K562 (cell line): ENCODE results near the gene PLCB4. TPM values are rescaled to one million over a fixed set of nuclear protein-coding genes. Genes with fewer than 3 reads are reported as not detected.

Experiments used
- ATAC-seq: fragments of 200-7000 bp; cut with Tn5 transposase; 3 replicates; pipeline ENCODE4 v1.9.1; 2020; ENCODE audit warnings: moderate library complexity
- BruUV-seq: library from RNA; stranded (reverse); fragments of 400-500 nt; replicated peaks from 2 replicates; lab custom pipeline; 2021; lab: Mats Ljungman, UMichigan
- CTCF ChIA-PET: fragments of 300-600 bp; formaldehyde crosslinking; extraction: SDS; loops from one replicate; lab custom pipeline; 2021; ENCODE audit warnings: low intra/inter-chr PET ratio; lab: Yijun Ruan, JAX
- POLR2A ChIA-PET: fragments of 300-600, 350-650 bp; sonication (Branson Sonifier 250); formaldehyde crosslinking; extraction: SDS; loops from one replicate; lab custom pipeline; 2021; ENCODE audit warnings: antibody characterized with exemption, inconsistent platforms; lab: Yijun Ruan, JAX
- DNase-seq, 4 experiments: peaks; one replicate each; pipeline versions ENCODE4 v3.0.0 to v3.0.0-alpha.2; 2011 to 2018; ENCODE audit warnings: low spot score in 3 of 4, mixed read lengths in 3 of 4; ENCODE audit errors: extremely low read depth in 1 of 4
- FAIRE-seq: peaks from 2 replicates; lab custom pipeline; 2011; peaks lifted over from hg19 to GRCh38; lab: Jason Lieb, UNC
- H2AFZ ChIP-seq: 2 replicates; pipeline ENCODE4 v1.6.0; 2011; ENCODE audit warnings: low read depth, low read length, control low read depth, inconsistent platforms
- H3K27ac ChIP-seq: fragments of 200-600 bp; 3 replicates; pipeline ENCODE4 v1.8.0; 2011; ENCODE audit warnings: low read depth, mild to moderate bottlenecking, control low read depth, inconsistent platforms, low read length, moderate library complexity, mixed read lengths; ENCODE audit errors: extremely low read depth
- H3K27me3 ChIP-seq, 2 experiments: fragments of 300-600 bp in 1 of 2; 2 replicates in 1 of 2; 3 replicates in 1 of 2; pipeline versions ENCODE4 v1.6.0 to v1.8.0; 2011; ENCODE audit warnings: inconsistent platforms in 2 of 2, low read length in 2 of 2, mild to moderate bottlenecking in 1 of 2, mixed read lengths in 1 of 2, moderate library complexity in 1 of 2; ENCODE audit not compliant: control insufficient read depth in 2 of 2, insufficient read depth in 2 of 2
- H3K36me3 ChIP-seq: fragments of 300-600 bp; 3 replicates; pipeline ENCODE4 v1.8.0; 2011; ENCODE audit warnings: mild to moderate bottlenecking, low read length, inconsistent platforms; ENCODE audit not compliant: control insufficient read depth, insufficient read depth
- H3K4me1 ChIP-seq, 2 experiments: fragments of 200-600 bp in 1 of 2; replicated peaks in 1 of 2; 2 replicates in 1 of 2; 3 replicates in 1 of 2; pipeline versions ENCODE4 v1.5.1 to v1.8.0; 2011; ENCODE audit warnings: inconsistent platforms in 2 of 2, low read length in 2 of 2, mild to moderate bottlenecking in 1 of 2, mixed read lengths in 1 of 2, moderate library complexity in 1 of 2; ENCODE audit not compliant: control insufficient read depth in 2 of 2, insufficient read depth in 2 of 2
- H3K4me2 ChIP-seq: 2 replicates; pipeline ENCODE4 v1.6.1; 2011; ENCODE audit warnings: low read length, control low read depth, inconsistent platforms, mixed read lengths; ENCODE audit not compliant: insufficient read depth
- H3K4me3 ChIP-seq: fragments of 200-600 bp; sonication (generic), shearing (Covaris generic); 2 replicates; pipeline ENCODE4 v1.5.1; 2016; ENCODE audit warnings: control low read depth, inconsistent platforms
- H3K79me2 ChIP-seq: fragments of 200-600 bp; 3 replicates; pipeline ENCODE4 v1.8.0; 2011; ENCODE audit warnings: low read length, inconsistent platforms; ENCODE audit not compliant: control insufficient read depth, insufficient read depth
- H3K9ac ChIP-seq, 2 experiments: 2 replicates each; pipeline versions ENCODE4 v1.6.0 to v1.6.1; 2011; ENCODE audit warnings: low read depth in 2 of 2, low read length in 2 of 2, control low read depth in 1 of 2, inconsistent platforms in 1 of 2, mild to moderate bottlenecking in 1 of 2, mixed read lengths in 1 of 2; ENCODE audit not compliant: insufficient read depth in 1 of 2
- H3K9me1 ChIP-seq: one replicate; pipeline ENCODE4 v1.6.0; 2011; ENCODE audit warnings: inconsistent platforms, mild to moderate bottlenecking, low read length, moderate library complexity; ENCODE audit not compliant: control insufficient read depth, insufficient read depth
- H3K9me3 ChIP-seq: replicated peaks from 2 replicates; pipeline ENCODE4 v1.5.1; 2011; ENCODE audit warnings: low read depth, low read length, inconsistent platforms; ENCODE audit not compliant: control insufficient read depth, insufficient read depth
- H4K20me1 ChIP-seq: replicated peaks from 2 replicates; pipeline ENCODE4 v1.6.1; 2011; ENCODE audit warnings: low read length, inconsistent platforms, mixed read lengths; ENCODE audit not compliant: control insufficient read depth, insufficient read depth
- ADNP ChIP-seq: fragments of 200-800 bp; sonication (Bioruptor generic); IDR thresholded peaks from 2 replicates; pipeline ENCODE4 v1.6.1; 2016; ENCODE audit warnings: missing genetic modification characterization, missing compliant biosample characterization
- CBX8 ChIP-seq: fragments of 200-600 bp; sonication (generic); IDR thresholded peaks from 2 replicates; pipeline ENCODE4 v1.6.1; 2012; ENCODE audit warnings: borderline replicate concordance, mixed run types, low read depth, mild to moderate bottlenecking, moderate library complexity, mixed read lengths, low read length, control low read depth, inconsistent platforms; ENCODE audit not compliant: poor library complexity, severe bottlenecking; ENCODE audit errors: extremely low read depth
- HMBOX1 ChIP-seq: sonication (generic); IDR thresholded peaks from 2 replicates; pipeline ENCODE4 v1.6.1; 2016
- NFRKB ChIP-seq: fragments of 450-650 bp; IDR thresholded peaks from 2 replicates; pipeline ENCODE4 v1.6.1; 2016; ENCODE audit warnings: low read depth
- SREBF1 ChIP-seq: fragments of 150-350 bp; IDR thresholded peaks from 2 replicates; pipeline ENCODE4 v1.6.1; 2014; ENCODE audit warnings: antibody characterized with exemption, low read depth, low read length, borderline replicate concordance
- TEAD1 ChIP-seq, 2 experiments: fragments of 450-650 bp in 1 of 2; sonication (generic) in 1 of 2; formaldehyde crosslinking; IDR thresholded peaks; 2 replicates each; pipeline versions ENCODE4 v1.4.0 to v1.8.0; 2020 to 2022; ENCODE audit warnings: mild to moderate bottlenecking in 2 of 2, missing genetic modification reagents in 1 of 2
- ZNF165 ChIP-seq: fragments of 250-450 bp; sonication (Bioruptor Pico); IDR thresholded peaks from 2 replicates; pipeline ENCODE4 v1.4.0; 2020; ENCODE audit warnings: borderline replicate concordance
- ZNF507 ChIP-seq: conservative IDR thresholded peaks from 2 replicates; pipeline ENCODE4 v1.6.1; 2017; ENCODE audit warnings: missing genetic modification characterization, missing compliant biosample characterization
- WGBS: fragments of 100-300 bp; shearing (Covaris generic); methylation state at CpG from one replicate; pipeline ENCODE4 v1.1.6; 2016; ENCODE audit warnings: low coverage, mixed read lengths; ENCODE audit not compliant: insufficient coverage; ENCODE audit errors: missing lambda C conversion rate; 5-methylcytosine and 5-hydroxymethylcytosine counted together
- in situ Hi-C: fragments of 300-500 bp; cut with MboI; formaldehyde crosslinking; loops from 4 replicates; pipeline ENCODE4 v1.15.0; 2018; ENCODE audit warnings: inconsistent platforms, mixed read lengths
- intact Hi-C: fragments of 100-400 bp; cut with micrococcal nuclease; formaldehyde crosslinking; loops from 2 replicates; pipeline ENCODE4 v1.14.2; 2022
- polyA plus RNA-seq, 8 experiments: library from polyadenylated mRNA; depleted of rRNA in 4 of 8; stranded (reverse) in 5 of 8; unstranded in 3 of 8; fragments of >200 nt; fragmentation: Nextera tagmentation in 2 of 8; fragmentation: Illumina TruSeq in 1 of 8; extraction: Ambion mirVana in 2 of 8; extraction: Trizol in 1 of 8; gene quantifications; 2 replicates each; pipeline versions ENCODE4 v1.2.1 to v1.2.3, GENCODE V29; 2011 to 2014; ENCODE audit warnings: inconsistent platforms in 1 of 8, missing spikeins in 1 of 8
- total RNA-seq, 7 experiments: library from RNA; depleted of rRNA in 6 of 7; stranded (reverse); fragments of >200 nt in 6 of 7; fragmentation: Illumina TruSeq in 2 of 7; extraction: Trizol in 2 of 7; gene quantifications; 2 replicates each; pipeline versions ENCODE4 v1.2.1 to v1.2.3, GENCODE V29; 2011 to 2021; ENCODE audit warnings: low replicate concordance in 1 of 7
- TF ChIP-seq, protein P1 (sequence below): fragments of 250-450 bp; sonication (Bioruptor Pico); IDR thresholded peaks from 2 replicates; pipeline ENCODE4 v1.8.0; 2021; ENCODE audit warnings: borderline replicate concordance, mild to moderate bottlenecking, moderate library complexity; ENCODE audit not compliant: poor library complexity, severe bottlenecking

Gene PLCB4
- total and polyA plus RNA-seq, 9 of the 15 experiments (the other 6 are each of a cell fraction or from before 2014, with no cell fraction given): 0.20 to 2.9 (median 0.52) TPM

GRCh38 chr20:9179867-9180266, 111.0 kb downstream of the PLCB4 start:
- POLR2A ChIA-PET: no interaction called here
- no TSS peak for BruUV-seq
- H3K4me1 ChIP-seq: no peaks in the 10 kb centered on the region
- H3K27ac ChIP-seq: no peak overlapping the region
- no peaks in the 10 kb centered on the region for H3K9me1 ChIP-seq
- in situ Hi-C loops (no loop called here), intact Hi-C loops (no loop called here)
- no peaks in the 10 kb centered on the region for H3K79me2 ChIP-seq
- H3K9ac ChIP-seq: no peak overlapping the region
- CTCF ChIA-PET: no interaction called here
- H3K36me3 ChIP-seq: no peaks in the 10 kb centered on the region
- no peak for ATAC-seq
- no peaks in the 10 kb centered on the region for H4K20me1 ChIP-seq
- no peak overlapping the region for H3K4me2 ChIP-seq
- no peaks in the 10 kb centered on the region for H3K27me3 ChIP-seq
- no peak for TF ChIP-seq SREBF1
- H2AFZ ChIP-seq: no peak overlapping the region
- H3K4me3 ChIP-seq: no peak overlapping the region
- H3K9me3 ChIP-seq: no peaks in the 10 kb centered on the region
- no peak for FAIRE-seq
- no peak for DNase-seq

GRCh38 chr20:9180481-9181257, 111.8 kb downstream of the PLCB4 start:
- intact Hi-C loops (no loop called here), in situ Hi-C loops (no loop called here)
- no peaks in the 10 kb centered on the region for H3K79me2 ChIP-seq
- DNase-seq (no peak), FAIRE-seq (no peak), ATAC-seq (no peak)
- H3K27me3 ChIP-seq: no peaks in the 10 kb centered on the region
- H3K9ac ChIP-seq: no peak overlapping the region
- CTCF ChIA-PET: no interaction called here
- no peaks in the 10 kb centered on the region for H4K20me1 ChIP-seq
- H3K4me1 ChIP-seq: no peaks in the 10 kb centered on the region; a peak in 1 of 5 replicates
- H3K4me2 ChIP-seq: no peak overlapping the region
- no peaks in the 10 kb centered on the region for H3K36me3 ChIP-seq
- no peak overlapping the region for H3K27ac ChIP-seq
- TF ChIP-seq, protein P1, sequence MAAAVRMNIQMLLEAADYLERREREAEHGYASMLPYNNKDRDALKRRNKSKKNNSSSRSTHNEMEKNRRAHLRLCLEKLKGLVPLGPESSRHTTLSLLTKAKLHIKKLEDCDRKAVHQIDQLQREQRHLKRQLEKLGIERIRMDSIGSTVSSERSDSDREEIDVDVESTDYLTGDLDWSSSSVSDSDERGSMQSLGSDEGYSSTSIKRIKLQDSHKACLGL: no peak
- no peak for TF ChIP-seq ADNP
- no peak for TF ChIP-seq CBX8
- TF ChIP-seq HMBOX1: no peak
- TF ChIP-seq NFRKB: no peak
- no peak for TF ChIP-seq ZNF507 (tag)
- no peak for TF ChIP-seq ZNF165 (CRISPR knock-in tag)
- no peak for TF ChIP-seq TEAD1 (CRISPR knock-in tag; IDR thresholded peaks at IDR 0.05)
- H3K4me3 ChIP-seq: no peak overlapping the region
- no peaks in the 10 kb centered on the region for H3K9me3 ChIP-seq
- 6% methylated on average over 1 of the region's 1 CpG for WGBS
- POLR2A ChIA-PET: no interaction called here
- no peaks in the 10 kb centered on the region for H3K9me1 ChIP-seq
- BruUV-seq: no TSS peak
- H2AFZ ChIP-seq: no peak overlapping the region
